ENCODE data around the gene PRCC.

The PRCC gene

DNA sequence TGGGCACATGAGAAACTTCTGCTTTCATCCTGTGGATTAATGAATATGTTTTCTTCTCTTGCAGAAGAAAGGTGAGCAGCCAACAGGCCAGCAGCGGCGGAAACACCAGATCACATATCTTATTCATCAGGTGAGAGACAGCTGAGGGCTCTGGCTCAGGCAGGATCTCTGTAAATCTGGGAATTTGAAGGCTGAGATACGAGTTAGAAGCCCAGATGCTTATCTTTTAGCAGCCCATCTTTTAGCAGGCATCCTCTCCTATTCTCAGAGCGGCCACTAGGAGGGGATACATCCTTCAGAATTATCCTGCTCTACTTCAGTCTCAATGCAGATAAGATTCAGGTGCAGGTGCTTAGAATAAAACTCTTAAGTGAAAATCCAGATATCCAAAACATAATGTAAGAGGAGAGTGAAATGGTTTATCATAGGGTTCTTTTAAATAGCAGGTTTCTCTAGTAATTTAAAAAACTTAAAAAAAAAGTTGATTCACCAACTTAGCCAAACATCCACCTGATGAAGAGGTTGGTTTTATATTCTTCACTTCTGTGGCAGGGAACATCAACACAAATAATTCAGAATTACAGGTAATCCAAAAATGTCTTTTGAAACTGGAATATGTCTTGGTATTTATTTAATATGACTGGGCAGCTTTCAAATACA, 30.0 kb downstream of the PRCC start:
- Histone ChIP-seq H2AFZ (ENCODE audit: low read length) (no peak overlapping the region), H3K27me3 (ENCODE audit: control insufficient read depth in 3 of 3, insufficient read depth in 3 of 3, low read depth in 1 of 3, low read length in 3 of 3) (no peaks in the 10 kb centered on the region), H3K9me3 (replicated peaks in 1 of 2; ENCODE audit: control insufficient read depth in 2 of 2, insufficient read depth in 1 of 2, low read depth in 1 of 2, low read length in 2 of 2) (no peaks in the 10 kb centered on the region), H3K27ac (replicated peaks; ENCODE audit: low read length) (no peak overlapping the region), H2BK120ac (ENCODE audit: low read depth, low read length) (no peak overlapping the region), H2BK15ac (ENCODE audit: low read length) (no peak overlapping the region), H4K8ac (ENCODE audit: low read depth, low read length) (no peak overlapping the region), H3K36me3 (replicated peaks in 1 of 2; ENCODE audit: control insufficient read depth in 2 of 2, insufficient read depth in 2 of 2, low read length in 2 of 2) (peaks cover 42 to 99% of the 10 kb centered on the region in 2 donors), H3K23ac (ENCODE audit: low read depth, low read length, poor library complexity) (no peak overlapping the region), H3K4ac (ENCODE audit: low read length) (no peak overlapping the region), H3K18ac (ENCODE audit: low read length) (no peak overlapping the region), H3K4me2 (ENCODE audit: insufficient read depth, low read length, poor library complexity, severe bottlenecking) (no peak overlapping the region), H2AK5ac (ENCODE audit: low read depth, low read length) (no peak overlapping the region), H2BK12ac (ENCODE audit: low read length) (no peak overlapping the region), H3K4me1 (ENCODE audit: control insufficient read depth in 2 of 2, insufficient read depth in 1 of 2, low read depth in 1 of 2, low read length in 2 of 2) (no peaks in the 10 kb centered on the region), H2BK5ac (ENCODE audit: low read length) (no peak overlapping the region), H3K79me1 (ENCODE audit: low read depth, low read length) (peaks cover 2% of the 10 kb centered on the region), H3K4me3 (ENCODE audit: low read length in 2 of 2) (no peak overlapping the region), H3K14ac (ENCODE audit: low read length) (no peak overlapping the region), H4K91ac (ENCODE audit: low read depth, low read length, poor library complexity) (no peak overlapping the region), H3K9ac (ENCODE audit: low read depth, low read length, poor library complexity) (no peak overlapping the region)
- peak; percentile 43 for DNase-seq (ENCODE audit: low spot score)
- WGBS, 2 donors (ENCODE audit: extremely low coverage in 2 of 2, insufficient read length in 2 of 2, insufficient replicate concordance in 1 of 2) = no CpG with 5 or more reads among the region's 4 CpGs

DNA sequence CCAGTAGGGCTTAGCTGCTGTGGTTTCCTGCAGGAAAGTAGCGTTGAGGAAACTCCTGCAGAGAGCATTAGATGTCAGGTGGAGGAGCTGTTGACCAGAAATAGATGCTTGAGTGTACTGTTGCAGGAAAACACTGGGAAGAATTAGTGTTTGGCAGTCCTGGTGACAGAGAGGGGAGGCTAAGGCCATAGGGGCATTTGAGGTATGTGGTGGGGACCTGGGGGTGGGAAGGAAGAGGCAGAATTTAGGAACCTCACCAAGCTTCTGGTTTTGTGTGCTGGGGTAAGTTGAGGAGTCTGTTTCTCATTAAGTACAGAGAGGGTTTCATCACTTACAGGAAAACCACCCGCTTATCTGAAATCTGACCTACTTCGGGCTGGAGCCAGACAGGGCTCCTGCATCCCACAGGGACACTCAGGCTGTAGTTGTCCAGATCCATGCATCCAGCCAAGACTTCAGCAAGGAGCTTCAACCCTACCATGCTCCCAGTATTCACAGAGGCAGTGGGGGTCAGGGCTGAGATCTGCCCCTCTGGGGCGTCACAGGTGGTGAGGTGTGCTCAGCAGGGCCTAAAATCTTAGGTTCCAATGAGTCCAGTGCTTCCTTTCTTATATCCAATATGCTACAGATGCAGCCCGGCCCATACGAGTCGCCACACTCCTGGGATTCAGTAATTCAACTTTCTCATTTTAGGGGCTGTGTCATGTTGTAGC, 34.2 kb downstream of the PRCC start:
- no peak overlapping the region for H2AK5ac ChIP-seq (ENCODE audit: low read depth, low read length)
- no peaks in the 10 kb centered on the region for H3K9me3 ChIP-seq (replicated peaks in 1 of 2; ENCODE audit: control insufficient read depth in 2 of 2, insufficient read depth in 1 of 2, low read depth in 1 of 2, low read length in 2 of 2)
- H3K4me3 ChIP-seq (ENCODE audit: low read length in 2 of 2) = no peak overlapping the region
- H2AFZ ChIP-seq (ENCODE audit: low read length) = no peak overlapping the region
- H2BK12ac ChIP-seq (ENCODE audit: low read length) = no peak overlapping the region
- H3K27me3 ChIP-seq (ENCODE audit: control insufficient read depth in 3 of 3, insufficient read depth in 3 of 3, low read depth in 1 of 3, low read length in 3 of 3) = no peaks in the 10 kb centered on the region
- no peak overlapping the region for H3K4ac ChIP-seq (ENCODE audit: low read length)
- DNase-seq (ENCODE audit: low spot score) = no peak
- H3K36me3 ChIP-seq (replicated peaks in 1 of 2; ENCODE audit: control insufficient read depth in 2 of 2, insufficient read depth in 2 of 2, low read length in 2 of 2) = peaks cover 16 to 60% of the 10 kb centered on the region in 2 donors
- H3K9ac ChIP-seq (ENCODE audit: low read depth, low read length, poor library complexity) = no peak overlapping the region
- H3K18ac ChIP-seq (ENCODE audit: low read length) = no peak overlapping the region
- H3K4me2 ChIP-seq (ENCODE audit: insufficient read depth, low read length, poor library complexity, severe bottlenecking) = no peak overlapping the region
- no peak overlapping the region for H2BK15ac ChIP-seq (ENCODE audit: low read length)
- H3K23ac ChIP-seq (ENCODE audit: low read depth, low read length, poor library complexity) = no peak overlapping the region
- no peak overlapping the region for H4K8ac ChIP-seq (ENCODE audit: low read depth, low read length)
- H2BK5ac ChIP-seq (ENCODE audit: low read length) = no peak overlapping the region
- H2BK120ac ChIP-seq (ENCODE audit: low read depth, low read length) = no peak overlapping the region
- peaks cover 2% of the 10 kb centered on the region for H3K79me1 ChIP-seq (ENCODE audit: low read depth, low read length)
- no peak overlapping the region for H4K91ac ChIP-seq (ENCODE audit: low read depth, low read length, poor library complexity)
- H3K4me1 ChIP-seq (ENCODE audit: control insufficient read depth in 2 of 2, insufficient read depth in 1 of 2, low read depth in 1 of 2, low read length in 2 of 2) = peaks cover 0 to 13% of the 10 kb centered on the region in 2 donors
- H3K27ac ChIP-seq (replicated peaks; ENCODE audit: low read length) = no peak overlapping the region
- H3K14ac ChIP-seq (ENCODE audit: low read length) = no peak overlapping the region
- no CpG with 5 or more reads among the region's 7 CpGs for WGBS, 2 donors (ENCODE audit: extremely low coverage in 2 of 2, insufficient read length in 2 of 2, insufficient replicate concordance in 1 of 2)

DNA sequence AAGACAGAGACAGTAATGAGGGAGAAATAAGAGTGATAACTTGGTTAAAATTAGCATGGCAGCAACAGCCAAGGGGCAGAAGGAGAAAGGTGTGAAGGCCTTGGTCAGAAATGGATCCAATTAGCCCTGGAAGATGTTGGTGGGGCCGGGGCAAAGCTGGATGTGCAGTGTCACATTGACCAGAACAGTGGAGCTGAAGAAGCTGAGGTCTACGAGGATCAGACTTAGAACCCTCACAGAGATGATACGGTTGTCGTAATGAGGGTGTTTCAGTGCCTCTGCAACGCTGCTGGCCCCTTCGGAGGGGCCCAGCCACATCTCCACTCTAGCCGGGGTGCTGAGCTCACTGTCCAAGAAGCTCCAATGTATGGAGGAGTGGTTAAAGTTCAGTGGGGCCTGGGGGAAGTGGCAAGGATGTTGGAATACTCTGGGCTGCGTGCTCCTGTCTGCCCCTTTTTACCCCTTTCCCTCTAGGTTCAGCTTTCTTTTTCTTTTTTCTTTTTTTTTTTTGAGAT, 35.1 kb downstream of the PRCC start:
- Histone ChIP-seq H2BK15ac (ENCODE audit: low read length) (no peak overlapping the region), H2BK5ac (ENCODE audit: low read length) (no peak overlapping the region), H4K8ac (ENCODE audit: low read depth, low read length) (no peak overlapping the region), H3K4me3 (ENCODE audit: low read length in 2 of 2) (no peak overlapping the region), H2BK120ac (ENCODE audit: low read depth, low read length) (no peak overlapping the region), H3K4me2 (ENCODE audit: insufficient read depth, low read length, poor library complexity, severe bottlenecking) (no peak overlapping the region), H3K14ac (ENCODE audit: low read length) (no peak overlapping the region), H2AFZ (ENCODE audit: low read length) (no peak overlapping the region), H3K9me3 (replicated peaks in 1 of 2; ENCODE audit: control insufficient read depth in 2 of 2, insufficient read depth in 1 of 2, low read depth in 1 of 2, low read length in 2 of 2) (no peaks in the 10 kb centered on the region), H3K9ac (ENCODE audit: low read depth, low read length, poor library complexity) (no peak overlapping the region), H3K23ac (ENCODE audit: low read depth, low read length, poor library complexity) (no peak overlapping the region), H3K27me3 (ENCODE audit: control insufficient read depth in 3 of 3, insufficient read depth in 3 of 3, low read depth in 1 of 3, low read length in 3 of 3) (no peaks in the 10 kb centered on the region), H3K27ac (replicated peaks; ENCODE audit: low read length) (no peak overlapping the region), H3K4ac (ENCODE audit: low read length) (no peak overlapping the region), H2AK5ac (ENCODE audit: low read depth, low read length) (no peak overlapping the region), H3K18ac (ENCODE audit: low read length) (no peak overlapping the region), H2BK12ac (ENCODE audit: low read length) (no peak overlapping the region), H3K79me1 (ENCODE audit: low read depth, low read length) (no peaks in the 10 kb centered on the region), H3K4me1 (ENCODE audit: control insufficient read depth in 2 of 2, insufficient read depth in 1 of 2, low read depth in 1 of 2, low read length in 2 of 2) (peaks cover 0 to 13% of the 10 kb centered on the region in 2 donors), H4K91ac (ENCODE audit: low read depth, low read length, poor library complexity) (no peak overlapping the region), H3K36me3 (replicated peaks in 1 of 2; ENCODE audit: control insufficient read depth in 2 of 2, insufficient read depth in 2 of 2, low read length in 2 of 2) (peaks cover 14 to 51% of the 10 kb centered on the region in 2 donors)
- WGBS, 2 donors (ENCODE audit: extremely low coverage in 2 of 2, insufficient read length in 2 of 2, insufficient replicate concordance in 1 of 2) = no CpG with 5 or more reads among the region's 8 CpGs
- DNase-seq (ENCODE audit: low spot score) = no peak

DNA sequence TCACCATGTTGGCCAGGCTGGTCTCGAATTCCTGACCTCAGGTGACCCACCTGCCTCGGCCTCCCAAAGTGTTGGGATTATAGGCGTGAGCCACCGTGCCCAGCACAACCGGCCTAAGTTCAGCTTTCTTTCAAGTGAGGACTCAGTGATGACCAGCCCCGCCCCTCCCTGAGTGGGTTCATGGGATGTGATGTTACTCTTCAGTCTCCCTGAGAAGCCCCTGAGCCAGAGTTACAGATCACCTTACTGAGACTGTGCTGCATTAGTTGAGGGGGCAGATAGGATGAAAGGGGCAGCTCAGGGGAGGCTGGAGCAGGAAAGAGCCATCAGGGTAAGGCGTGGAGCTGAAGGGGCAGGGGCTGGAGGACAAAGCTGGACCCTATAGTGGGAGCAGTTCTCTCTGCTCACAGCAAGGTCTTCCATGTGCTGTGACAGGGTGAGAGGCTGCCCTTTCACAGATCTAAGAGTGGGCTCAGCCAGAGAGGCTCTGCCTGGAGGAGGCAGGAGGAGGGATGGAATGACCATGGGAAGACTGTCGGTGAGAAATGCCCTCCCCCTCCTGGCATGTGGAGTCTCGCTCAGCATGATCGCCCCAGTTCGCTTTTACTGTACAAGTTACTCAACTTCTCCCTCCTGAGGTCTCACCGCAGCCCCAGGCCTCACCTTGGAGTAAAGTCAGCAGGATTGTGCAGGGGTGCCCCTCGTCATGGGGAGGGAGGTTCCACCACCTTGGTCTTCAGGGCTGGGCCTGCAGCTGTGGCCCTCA, 35.9 kb downstream of the PRCC start:
- Histone ChIP-seq H3K18ac (ENCODE audit: low read length) (peak overlapping the region; percentile 34), H3K79me1 (ENCODE audit: low read depth, low read length) (no peaks in the 10 kb centered on the region), H3K9me3 (replicated peaks in 1 of 2; ENCODE audit: control insufficient read depth in 2 of 2, insufficient read depth in 1 of 2, low read depth in 1 of 2, low read length in 2 of 2) (no peaks in the 10 kb centered on the region), H4K91ac (ENCODE audit: low read depth, low read length, poor library complexity) (no peak overlapping the region), H3K27me3 (ENCODE audit: control insufficient read depth in 3 of 3, insufficient read depth in 3 of 3, low read depth in 1 of 3, low read length in 3 of 3) (no peaks in the 10 kb centered on the region), H2BK15ac (ENCODE audit: low read length) (no peak overlapping the region), H3K4me3 (ENCODE audit: low read length in 2 of 2) (no peak overlapping the region), H3K4ac (ENCODE audit: low read length) (no peak overlapping the region), H2BK120ac (ENCODE audit: low read depth, low read length) (no peak overlapping the region), H3K23ac (ENCODE audit: low read depth, low read length, poor library complexity) (no peak overlapping the region), H2BK5ac (ENCODE audit: low read length) (no peak overlapping the region), H3K9ac (ENCODE audit: low read depth, low read length, poor library complexity) (no peak overlapping the region), H3K27ac (replicated peaks; ENCODE audit: low read length) (no peak overlapping the region), H2BK12ac (ENCODE audit: low read length) (no peak overlapping the region), H2AFZ (ENCODE audit: low read length) (no peak overlapping the region), H4K8ac (ENCODE audit: low read depth, low read length) (no peak overlapping the region), H2AK5ac (ENCODE audit: low read depth, low read length) (peak overlapping the region; percentile 57), H3K4me2 (ENCODE audit: insufficient read depth, low read length, poor library complexity, severe bottlenecking) (no peak overlapping the region), H3K14ac (ENCODE audit: low read length) (peak overlapping the region; percentile 15), H3K4me1 (ENCODE audit: control insufficient read depth in 2 of 2, insufficient read depth in 1 of 2, low read depth in 1 of 2, low read length in 2 of 2) (peaks cover 0 to 13% of the 10 kb centered on the region in 2 donors), H3K36me3 (replicated peaks in 1 of 2; ENCODE audit: control insufficient read depth in 2 of 2, insufficient read depth in 2 of 2, low read length in 2 of 2) (peaks cover 11 to 43% of the 10 kb centered on the region in 2 donors)
- no peak for DNase-seq (ENCODE audit: low spot score)
- no CpG with 5 or more reads among the region's 13 CpGs for WGBS, 2 donors (ENCODE audit: extremely low coverage in 2 of 2, insufficient read length in 2 of 2, insufficient replicate concordance in 1 of 2)

Measured in neuronal stem cell (in vitro differentiated cells).